CD4-positive, CD25-positive, alpha-beta regulatory T cell (primary cell): ENCODE data around the gene ANKRD27. TPM values are rescaled to one million over a fixed set of nuclear protein-coding genes. Genes with fewer than 3 reads are reported as not detected.
"Not testable (repeated sequence)": the region's sequence is repeated elsewhere in the genome, so short reads cannot be mapped to it uniquely, and the experiment has no call there.

ENCODE experiments used
- ATAC-seq, 2 donors: fragments of 150-1000 bp; cut with Tn5 transposase; one replicate each; pipeline ENCODE4 v1.10.0; 2021; ENCODE audit warnings: low read depth in 2 of 2, moderate number of reproducible peaks in 2 of 2, moderate library complexity in 1 of 2
- DNase-seq, 3 donors: peaks; one replicate each; pipeline versions ENCODE4 v3.0.0 to v3.0.0-alpha.2; 2012 to 2022; ENCODE audit warnings: mixed read lengths in 1 of 3
- H3K27ac ChIP-seq: one replicate; pipeline ENCODE4 v1.7.0; 2013; ENCODE audit warnings: mild to moderate bottlenecking, low read length; ENCODE audit not compliant: insufficient read depth, poor library complexity, severe bottlenecking
- H3K27me3 ChIP-seq: one replicate; pipeline ENCODE4 v1.7.0; 2013; ENCODE audit warnings: low read length; ENCODE audit not compliant: control insufficient read depth, insufficient read depth
- H3K36me3 ChIP-seq: one replicate; pipeline ENCODE4 v1.7.0; 2013; ENCODE audit warnings: mild to moderate bottlenecking, low read length, moderate library complexity; ENCODE audit not compliant: control insufficient read depth, insufficient read depth
- H3K4me1 ChIP-seq: 2 replicates; pipeline ENCODE4 v1.7.0; 2013; ENCODE audit warnings: mild to moderate bottlenecking, low read length; ENCODE audit not compliant: insufficient read depth, control insufficient read depth, poor library complexity, severe bottlenecking
- H3K4me3 ChIP-seq: one replicate; pipeline ENCODE4 v1.7.0; 2013; ENCODE audit warnings: low read depth, mild to moderate bottlenecking, low read length, moderate library complexity
- H3K9me3 ChIP-seq, 2 experiments: 1 replicate in 1 of 2; 2 replicates in 1 of 2; pipeline ENCODE4 v1.7.0; 2013; ENCODE audit warnings: low read length in 2 of 2, mild to moderate bottlenecking in 1 of 2, moderate library complexity in 1 of 2; ENCODE audit not compliant: control insufficient read depth in 2 of 2
- H3K27ac Mint-ChIP-seq, 3 donors: one replicate each; pipeline ENCODE4 v1.8.0; 2020 to 2022; ENCODE audit warnings: mild to moderate bottlenecking in 3 of 3, mixed read lengths in 3 of 3, moderate library complexity in 2 of 3
- H3K27me3 Mint-ChIP-seq: one replicate; pipeline ENCODE4 v1.8.0; 2022; ENCODE audit warnings: mild to moderate bottlenecking, mixed read lengths
- H3K36me3 Mint-ChIP-seq: one replicate; pipeline ENCODE4 v1.8.0; 2020; ENCODE audit warnings: mixed read lengths
- H3K4me1 Mint-ChIP-seq, 4 donors: one replicate each; pipeline ENCODE4 v1.8.0; 2020 to 2022; ENCODE audit warnings: mixed read lengths in 4 of 4, mild to moderate bottlenecking in 1 of 4
- H3K4me3 Mint-ChIP-seq, 4 donors: one replicate each; pipeline ENCODE4 v1.8.0; 2020 to 2022; ENCODE audit warnings: mild to moderate bottlenecking in 4 of 4, mixed read lengths in 4 of 4, moderate library complexity in 3 of 4
- H3K9me3 Mint-ChIP-seq, 7 donors: one replicate each; pipeline ENCODE4 v1.8.0; 2020 to 2022; ENCODE audit warnings: mixed read lengths in 7 of 7, mild to moderate bottlenecking in 3 of 7, moderate library complexity in 2 of 7
- polyA plus RNA-seq, 4 donors: library from polyadenylated mRNA; unstranded; fragments of 300-500 nt; fragmentation: Illumina TruSeq; gene quantifications; one replicate each; pipeline ENCODE4 v1.2.3, GENCODE V29; 2021
- total RNA-seq: library from RNA; stranded (reverse); gene quantifications from one replicate; pipeline ENCODE4 v1.2.3, GENCODE V29; 2022

Gene ANKRD27
- total and polyA plus RNA-seq, 5 donors from 2014 or later: 17.2 to 39.0 (median 19.7) TPM

GRCh38 chr19:32580353-32580900 is 94.6 kb downstream of the ANKRD27 start:
- peaks cover 6 to 36% (median 27%) of the 10 kb centered on the region in 4 donors for H3K4me1 Mint-ChIP-seq
- Histone ChIP-seq H3K27me3 (peaks cover 2% of the 10 kb centered on the region), H3K4me1 (peaks cover 21% of the 10 kb centered on the region), H3K4me3 (peak overlapping the region; percentile 76), H3K36me3 (peaks cover 9% of the 10 kb centered on the region), H3K27ac (peak overlapping the region; percentile 77), H3K9me3 (no peaks in the 10 kb centered on the region)
- no peak for ATAC-seq
- peak overlapping the region; percentile 92 to 96 (median 93) for H3K27ac Mint-ChIP-seq
- peak overlapping the region; percentile 92 to 97 (median 96) for H3K4me3 Mint-ChIP-seq
- peaks cover 8% of the 10 kb centered on the region for H3K36me3 Mint-ChIP-seq
- H3K9me3 Mint-ChIP-seq: no peaks in the 10 kb centered on the region
- peaks cover 5% of the 10 kb centered on the region for H3K27me3 Mint-ChIP-seq
- DNase-seq: no peak

GRCh38 chr19:32576790-32577189 is 98.2 kb downstream of the ANKRD27 start:
- H3K4me1 Mint-ChIP-seq: peaks cover 0 to 15% (median 10%) of the 10 kb centered on the region in 4 donors

GRCh38 chr19:32573492-32573794 is 101.5 kb downstream of the ANKRD27 start:
- Histone ChIP-seq H3K4me1 (peaks cover 3% of the 10 kb centered on the region), H3K4me3 (no peak overlapping the region), H3K27me3 (peaks cover 9% of the 10 kb centered on the region), H3K36me3 (no peaks in the 10 kb centered on the region), H3K27ac (no peak overlapping the region), H3K9me3 (no peaks in the 10 kb centered on the region)
- peak overlapping the region in 1 of 4 donors; percentile 16 for H3K4me3 Mint-ChIP-seq
- no peak for DNase-seq
- peaks cover 0 to 13% (median 9%) of the 10 kb centered on the region in 4 donors for H3K4me1 Mint-ChIP-seq
- H3K36me3 Mint-ChIP-seq: peaks cover 4% of the 10 kb centered on the region
- H3K27ac Mint-ChIP-seq: peak overlapping the region in 1 of 3 donors; percentile 76
- no peak for ATAC-seq
- H3K27me3 Mint-ChIP-seq: peaks cover 31% of the 10 kb centered on the region
- H3K9me3 Mint-ChIP-seq: peaks cover 0 to 4% (median 0%) of the 10 kb centered on the region in 7 donors

More at GRCh38 chr19:32576790-32577189, 98.2 kb downstream of the ANKRD27 start:
- DNase-seq (no peak), ATAC-seq (no peak)
- H3K9me3 ChIP-seq: no peaks in the 10 kb centered on the region
- no peak overlapping the region for H3K4me3 ChIP-seq
- H3K36me3 ChIP-seq: no peaks in the 10 kb centered on the region
- Mint-ChIP-seq H3K9me3 (peaks cover 0 to 2% (median 0%) of the 10 kb centered on the region in 7 donors), H3K27me3 (peaks cover 21% of the 10 kb centered on the region), H3K36me3 (peaks cover 4% of the 10 kb centered on the region), H3K27ac (no peak overlapping the region), H3K4me3 (no peak overlapping the region)
- H3K27ac ChIP-seq: no peak overlapping the region
- peaks cover 12% of the 10 kb centered on the region for H3K4me1 ChIP-seq
- peaks cover 5% of the 10 kb centered on the region for H3K27me3 ChIP-seq

GRCh38 chr19:32572700-32573491 is 102.1 kb downstream of the ANKRD27 start:
- H3K9me3 ChIP-seq, H3K27ac ChIP-seq, H3K27me3 ChIP-seq, H3K4me1 ChIP-seq, H3K9me3 Mint-ChIP-seq, DNase-seq, H3K36me3 ChIP-seq, H3K36me3 Mint-ChIP-seq, ATAC-seq: not testable (repeated sequence)
- Mint-ChIP-seq H3K4me3 (peak overlapping the region; percentile 72 to 88 (median 75)), H3K27me3 (peaks cover 31% of the 10 kb centered on the region), H3K4me1 (peaks cover 0 to 13% (median 9%) of the 10 kb centered on the region in 4 donors), H3K27ac (peak overlapping the region; percentile 67 to 76 (median 68))
- peak overlapping the region; percentile 7 for H3K4me3 ChIP-seq

- not testable (repeated sequence) for H3K4me3 Mint-ChIP-seq, H3K9me3 Mint-ChIP-seq, H3K27ac ChIP-seq, H3K36me3 ChIP-seq, H3K36me3 Mint-ChIP-seq, DNase-seq, H3K27ac Mint-ChIP-seq, ATAC-seq, H3K27me3 ChIP-seq, H3K9me3 ChIP-seq, H3K4me3 ChIP-seq, H3K4me1 ChIP-seq
- Mint-ChIP-seq H3K4me1 (peaks cover 0 to 13% (median 9%) of the 10 kb centered on the region in 4 donors), H3K27me3 (peaks cover 38% of the 10 kb centered on the region)
Observed at GRCh38 chr19:32571471-32572075, 103.4 kb downstream of the ANKRD27 start.

- Mint-ChIP-seq H3K4me3 (peak overlapping the region in 3 of 4 donors; percentile 19 to 45 (median 44)), H3K36me3 (no peaks in the 10 kb centered on the region), H3K27ac (no peak overlapping the region), H3K4me1 (peaks cover 0 to 13% (median 9%) of the 10 kb centered on the region in 4 donors), H3K9me3 (peaks cover 0 to 4% (median 0%) of the 10 kb centered on the region in 7 donors), H3K27me3 (peaks cover 33% of the 10 kb centered on the region)
- H3K27me3 ChIP-seq: peaks cover 9% of the 10 kb centered on the region
- no peaks in the 10 kb centered on the region for H3K9me3 ChIP-seq
- H3K27ac ChIP-seq: no peak overlapping the region
- no peak overlapping the region for H3K4me3 ChIP-seq
- H3K36me3 ChIP-seq: no peaks in the 10 kb centered on the region
- DNase-seq: peak; percentile 36 to 59 (median 49)
- peak in 1 of 2 donors; percentile 53 for ATAC-seq
- H3K4me1 ChIP-seq: peaks cover 3% of the 10 kb centered on the region
Observed at GRCh38 chr19:32570081-32570785, 104.7 kb downstream of the ANKRD27 start.

GRCh38 chr19:32567486-32567885 is 107.5 kb downstream of the ANKRD27 start:
- Histone ChIP-seq H3K36me3 (no peaks in the 10 kb centered on the region), H3K4me3 (no peak overlapping the region)
- H3K4me3 Mint-ChIP-seq: no peak overlapping the region

More at GRCh38 chr19:32567486-32567885, 107.5 kb downstream of the ANKRD27 start:
- Histone ChIP-seq H3K4me1 (no peaks in the 10 kb centered on the region), H3K9me3 (no peaks in the 10 kb centered on the region), H3K27me3 (peaks cover 6% of the 10 kb centered on the region), H3K27ac (no peak overlapping the region)
- DNase-seq: no peak
- peaks cover 0 to 7% (median 2%) of the 10 kb centered on the region in 4 donors for H3K4me1 Mint-ChIP-seq
- peaks cover 21% of the 10 kb centered on the region for H3K27me3 Mint-ChIP-seq
- H3K9me3 Mint-ChIP-seq: peaks cover 0 to 2% (median 0%) of the 10 kb centered on the region in 7 donors
- no peak overlapping the region for H3K27ac Mint-ChIP-seq
- no peak for ATAC-seq
- no peaks in the 10 kb centered on the region for H3K36me3 Mint-ChIP-seq
